SU-DHL-6 (cell line): ENCODE data around the gene RPS6KC1.

Experiments
- EZH2phosphoT487 ChIP-seq: fragments of 200-600 bp; sonication (generic), shearing (Covaris generic); conservative IDR thresholded peaks from 2 replicates; pipeline ENCODE4 v1.6.1; 2018; ENCODE audit warnings: mild to moderate bottlenecking, antibody characterized with exemption, low read length, moderate library complexity, mixed read lengths
- TF ChIP-seq, protein P1 (sequence below): fragments of 200-600 bp; sonication (generic); IDR thresholded peaks from one replicate; pipeline ENCODE4 v1.5.1; 2017; ENCODE audit warnings: antibody characterized with exemption, mild to moderate bottlenecking, low read length, moderate library complexity; ENCODE audit not compliant: insufficient read depth, poor library complexity, severe bottlenecking

DNA sequence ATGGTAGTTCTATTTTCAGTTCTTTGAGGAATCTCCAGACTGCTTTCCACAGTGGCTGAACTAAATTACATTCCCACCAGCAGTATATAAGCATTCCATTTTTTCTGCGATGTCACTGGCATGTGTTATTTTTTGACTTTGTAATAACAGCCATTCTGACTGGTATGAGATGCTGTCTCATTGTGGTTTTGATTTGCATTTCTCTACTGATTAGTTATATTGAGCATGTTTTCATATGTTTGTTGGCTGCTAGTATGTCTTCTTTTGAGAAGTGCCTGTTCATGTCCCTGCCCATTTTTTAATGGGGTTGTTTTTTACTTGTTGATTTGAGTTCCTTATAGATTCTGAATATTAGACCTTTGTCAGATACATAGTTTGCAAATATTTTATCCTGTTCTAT lies 87.9 kb downstream of the RPS6KC1 start:
- no peak for TF ChIP-seq EZH2phosphoT487
- TF ChIP-seq, protein P1, sequence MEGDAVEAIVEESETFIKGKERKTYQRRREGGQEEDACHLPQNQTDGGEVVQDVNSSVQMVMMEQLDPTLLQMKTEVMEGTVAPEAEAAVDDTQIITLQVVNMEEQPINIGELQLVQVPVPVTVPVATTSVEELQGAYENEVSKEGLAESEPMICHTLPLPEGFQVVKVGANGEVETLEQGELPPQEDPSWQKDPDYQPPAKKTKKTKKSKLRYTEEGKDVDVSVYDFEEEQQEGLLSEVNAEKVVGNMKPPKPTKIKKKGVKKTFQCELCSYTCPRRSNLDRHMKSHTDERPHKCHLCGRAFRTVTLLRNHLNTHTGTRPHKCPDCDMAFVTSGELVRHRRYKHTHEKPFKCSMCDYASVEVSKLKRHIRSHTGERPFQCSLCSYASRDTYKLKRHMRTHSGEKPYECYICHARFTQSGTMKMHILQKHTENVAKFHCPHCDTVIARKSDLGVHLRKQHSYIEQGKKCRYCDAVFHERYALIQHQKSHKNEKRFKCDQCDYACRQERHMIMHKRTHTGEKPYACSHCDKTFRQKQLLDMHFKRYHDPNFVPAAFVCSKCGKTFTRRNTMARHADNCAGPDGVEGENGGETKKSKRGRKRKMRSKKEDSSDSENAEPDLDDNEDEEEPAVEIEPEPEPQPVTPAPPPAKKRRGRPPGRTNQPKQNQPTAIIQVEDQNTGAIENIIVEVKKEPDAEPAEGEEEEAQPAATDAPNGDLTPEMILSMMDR = no peak
